ENCODE measurements around the gene HMCN2. TPM values are rescaled to one million over a fixed set of nuclear protein-coding genes. Genes with fewer than 3 reads are reported as not detected.

The HMCN2 gene
- total RNA-seq, 1 experiment from 2014 or later = 8.6 TPM

- no peak for DNase-seq
- no peaks in the 10 kb centered on the region; the same call in 1 of the 2 replicates for H3K27me3 Mint-ChIP-seq (ENCODE audit: low read depth)
- H3K4me2 ChIP-seq (ENCODE audit: insufficient read depth, insufficient read length, low read length) = no peak overlapping the region
- H3K36me3 Mint-ChIP-seq (ENCODE audit: insufficient read depth in 1 of 3, low read depth in 3 of 3) = peaks cover 1 to 47% (median 23%) of the 10 kb centered on the region in 3 experiments; a peak in 5 of 7 replicates
- no peak overlapping the region for H3K4me3 Mint-ChIP-seq
- TF ChIP-seq CTCF (conservative IDR thresholded peaks at IDR 0.05) = no peak
- no CpG with 5 or more reads among the region's 5 CpGs for WGBS (ENCODE audit: extremely low coverage, insufficient read length, low lambda C conversion rate)
- no peaks in the 10 kb centered on the region for H4K20me1 ChIP-seq (ENCODE audit: control insufficient read depth, insufficient read depth, insufficient read length)
- H3K56ac ChIP-seq (ENCODE audit: insufficient read length, low read depth, low read length) = no peak overlapping the region
- H2BK120ac ChIP-seq (ENCODE audit: low read depth, low read length, poor library complexity, severe bottlenecking) = no peak overlapping the region
- H3K23ac ChIP-seq (ENCODE audit: insufficient read length, low read depth, low read length) = no peak overlapping the region
- no peaks in the 10 kb centered on the region for H3K23me2 ChIP-seq (ENCODE audit: insufficient read length, low read depth, low read length, poor library complexity, severe bottlenecking)
- H3K9me3 ChIP-seq (ENCODE audit: control insufficient read depth, low read depth, low read length) = no peaks in the 10 kb centered on the region
- no peak overlapping the region for H3K27ac ChIP-seq (ENCODE audit: insufficient read length, low read depth, low read length)
- H2BK20ac ChIP-seq (ENCODE audit: low read depth, low read length, poor library complexity, severe bottlenecking) = no peak overlapping the region
- H3T11ph ChIP-seq (ENCODE audit: low read length) = no peak overlapping the region
- H2AK5ac ChIP-seq (ENCODE audit: insufficient read length, low read length) = no peak overlapping the region
- no peaks in the 10 kb centered on the region for H3K79me1 ChIP-seq (ENCODE audit: insufficient read depth, low read depth, low read length, poor library complexity, severe bottlenecking)
- H3K9ac ChIP-seq (ENCODE audit: extremely low read depth, insufficient read length, low read length) = no peak overlapping the region
- H3K14ac ChIP-seq (ENCODE audit: insufficient read depth, low read length) = no peak overlapping the region
- 0 out of 2 replicates have a peak, but pooled peaks cover 2% of the 10 kb centered on the region for H3K79me2 ChIP-seq (ENCODE audit: insufficient read depth, low read length)
- no peak overlapping the region for H2BK12ac ChIP-seq (ENCODE audit: insufficient read length, low read depth, low read length)
- no peak overlapping the region for H2BK15ac ChIP-seq (ENCODE audit: low read depth, low read length)
- no peaks in the 10 kb centered on the region for H3K4me1 ChIP-seq (ENCODE audit: insufficient read depth, low read length)
- no peak overlapping the region for H4K8ac ChIP-seq (replicated peaks; ENCODE audit: insufficient read length, low read depth, low read length)
- no peak overlapping the region for H3K4ac ChIP-seq (ENCODE audit: low read depth, low read length)
- H3K4me1 Mint-ChIP-seq = peaks cover 0 to 27% of the 10 kb centered on the region in 2 experiments; a peak in 2 of 4 replicates
- H2BK5ac ChIP-seq (ENCODE audit: insufficient read length, low read length) = no peak overlapping the region
- H3K18ac ChIP-seq (ENCODE audit: insufficient read length, low read depth, low read length) = no peak overlapping the region
- no peaks in the 10 kb centered on the region for H3K9me3 Mint-ChIP-seq
- H3K27ac Mint-ChIP-seq = no peak overlapping the region
- no peaks in the 10 kb centered on the region for H3K27me3 ChIP-seq (ENCODE audit: insufficient read depth, low read length)
- no peak overlapping the region for H4K5ac ChIP-seq (ENCODE audit: insufficient read length, low read depth, low read length)
- H4K91ac ChIP-seq (ENCODE audit: insufficient read length, low read depth, low read length) = no peak overlapping the region
- H2AFZ ChIP-seq (ENCODE audit: low read length) = no peak overlapping the region
These were observed 216.9 kb downstream of the HMCN2 start for GRCh38 chr9:130482463-130482862.

Measured in H9 (cell line).